Lower leg skin (tissue), 4 donors: ENCODE measurements around the gene EXOC7. TPM values are rescaled to one million over a fixed set of nuclear protein-coding genes. Genes with fewer than 3 reads are reported as not detected.

Experiments used
- DNase-seq, 2 donors: peaks; one replicate each; pipeline ENCODE4 v3.0.0-alpha.2; 2019; ENCODE audit warnings: low spot score in 2 of 2
- H3K4me3 ChIP-seq: fragments of 200-600 bp; sonication (generic); 2 replicates; pipeline ENCODE4 v1.5.1; 2017; ENCODE audit warnings: mild to moderate bottlenecking, low read depth; ENCODE audit not compliant: poor library complexity, severe bottlenecking
- CTCF ChIP-seq, 3 donors: fragments of 450-650 bp; IDR thresholded peaks; one replicate each; pipeline ENCODE4 v1.5.1; 2016; ENCODE audit warnings: antibody characterized with exemption in 3 of 3, mild to moderate bottlenecking in 3 of 3, moderate library complexity in 2 of 3
- POLR2A ChIP-seq, 2 donors: fragments of 450-650 bp; IDR thresholded peaks; one replicate each; pipeline ENCODE4 v1.6.1; 2016 to 2017; ENCODE audit warnings: antibody characterized with exemption in 2 of 2, mild to moderate bottlenecking in 1 of 2, moderate library complexity in 1 of 2
- WGBS, 2 donors: methylation state at CpG; one replicate each; pipeline ENCODE4 v1.1.5; 2018; 5-methylcytosine and 5-hydroxymethylcytosine counted together
- intact Hi-C: fragments of 100-400 bp; cut with DNase I; formaldehyde crosslinking; loops from one replicate; pipeline ENCODE4 v1.15.0; 2023; ENCODE audit warnings: low total_unique reads
- total RNA-seq, 4 donors: library from RNA; depleted of rRNA; stranded (reverse); fragments of >200 nt; gene quantifications; one replicate each; pipeline ENCODE4 v1.1.0, GENCODE V29; 2016

EXOC7 gene
- total RNA-seq, 4 donors from 2014 or later, result 52.5 to 78.4 (median 72.3) TPM

- no peak overlapping the region for H3K4me3 ChIP-seq
- TF ChIP-seq CTCF (IDR thresholded peaks at IDR 0.05) (no peak), POLR2A (IDR thresholded peaks at IDR 0.05) (no peak)
- intact Hi-C loops, result no loop called here
- no peak for DNase-seq
- WGBS, 2 donors, result 54 to 57% methylated on average over 16 of the region's 16 CpGs
Observed at GRCh38 chr17:76136276-76137000, 32.9 kb upstream of the EXOC7 start.

- intact Hi-C loops, result no loop called here
- DNase-seq, result no peak
- H3K4me3 ChIP-seq, result no peak overlapping the region
- TF ChIP-seq CTCF (IDR thresholded peaks at IDR 0.05) (no peak), POLR2A (IDR thresholded peaks at IDR 0.05) (no peak)
- 72 to 84% methylated on average over 8 of the region's 8 CpGs for WGBS, 2 donors
Observed at GRCh38 chr17:76135810-76136188, 32.2 kb upstream of the EXOC7 start.

GRCh38 chr17:76134911-76135809 is 31.6 kb upstream of the EXOC7 start:
- WGBS, 2 donors, result 53 to 56% methylated on average over 22 of the region's 22 CpGs
- DNase-seq, result no peak
- intact Hi-C loops, result no loop called here
- no peak overlapping the region for H3K4me3 ChIP-seq
- TF ChIP-seq CTCF (IDR thresholded peaks at IDR 0.05), result no peak
- TF ChIP-seq POLR2A (IDR thresholded peaks at IDR 0.05), result no peak

GRCh38 chr17:76132574-76133338 is 29.2 kb upstream of the EXOC7 start:
- DNase-seq, result no peak
- 36 to 44% methylated on average over 12 to 13 of the region's 21 CpGs for WGBS, 2 donors
- H3K4me3 ChIP-seq, result no peak overlapping the region

More at GRCh38 chr17:76132574-76133338, 29.2 kb upstream of the EXOC7 start:
- TF ChIP-seq CTCF (IDR thresholded peaks at IDR 0.05), result no peak
- TF ChIP-seq POLR2A (IDR thresholded peaks at IDR 0.05), result no peak
- intact Hi-C loops, result no loop called here
